SIG-M5 treated with dmso at 0.1 percent for 504 hours (cell line): ENCODE data around the gene TMEM98.
"Not testable (repeated sequence)": the region's sequence is repeated elsewhere in the genome, so short reads cannot be mapped to it uniquely, and the experiment has no call there.

Source experiments
- DNase-seq: peaks from one replicate; lab custom pipeline; 2025; ENCODE audit not compliant: unreplicated experiment; lab: John Stamatoyannopoulos, UW

TMEM98 gene

DNA sequence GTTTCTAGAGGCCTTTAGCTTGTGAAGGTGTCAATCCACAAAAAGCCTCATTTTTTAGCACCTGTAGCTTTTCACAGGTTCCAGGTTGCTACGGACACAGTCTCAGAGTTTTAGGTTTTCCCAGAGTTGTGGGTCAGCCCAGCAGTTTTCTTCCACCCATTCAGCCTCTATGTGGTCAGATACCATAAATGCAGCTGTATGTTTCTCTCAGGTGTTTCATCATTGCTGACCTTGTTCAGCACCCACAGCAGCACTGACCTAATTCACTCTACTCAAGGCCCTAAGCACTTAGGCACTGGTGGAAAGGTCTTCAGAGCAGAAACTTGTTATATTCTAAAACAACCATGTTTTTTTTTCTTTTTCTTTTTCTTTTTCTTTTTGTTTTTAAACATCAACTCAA is 48.7 kb downstream of the TMEM98 start:
- no peak for DNase-seq

DNA sequence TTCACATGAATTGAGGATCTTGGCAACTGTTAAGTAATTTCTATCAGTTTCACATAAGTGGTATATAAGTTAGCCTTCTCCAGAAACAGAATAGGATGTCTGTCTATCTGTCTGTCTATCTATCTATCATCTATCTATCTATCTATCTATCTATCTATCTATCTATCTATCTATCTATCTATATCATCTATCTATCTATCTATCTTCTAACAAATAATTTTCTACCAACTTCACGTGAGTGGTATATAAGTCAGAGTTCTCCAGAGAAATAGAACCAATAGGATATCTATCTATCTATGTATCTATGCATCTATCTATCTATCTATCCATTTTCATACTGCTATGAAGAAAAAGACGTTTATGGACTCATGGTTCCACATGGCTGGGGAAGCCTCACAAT is 52.3 kb downstream of the TMEM98 start:
- no peak for DNase-seq

DNA sequence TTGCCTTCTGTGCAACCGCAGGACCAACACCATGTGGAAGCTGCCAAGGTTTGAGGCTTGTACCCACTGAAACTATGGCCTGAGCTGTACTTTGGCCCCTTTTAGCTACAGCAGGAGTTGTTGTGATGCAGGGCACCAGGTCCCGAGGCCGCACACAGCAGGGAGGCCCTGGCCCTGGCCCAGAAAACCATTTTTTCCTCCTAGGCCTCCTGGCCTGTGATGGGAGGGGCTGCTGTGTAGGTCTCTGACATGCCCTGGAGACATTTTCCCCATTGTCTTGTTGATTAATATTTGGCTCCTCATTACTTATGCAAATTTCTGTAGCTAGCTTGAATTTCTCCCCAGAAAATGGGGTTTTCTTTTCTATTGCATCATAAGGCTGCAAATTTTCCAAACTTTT is 53.7 kb downstream of the TMEM98 start:
- DNase-seq, result not testable (repeated sequence)

DNA sequence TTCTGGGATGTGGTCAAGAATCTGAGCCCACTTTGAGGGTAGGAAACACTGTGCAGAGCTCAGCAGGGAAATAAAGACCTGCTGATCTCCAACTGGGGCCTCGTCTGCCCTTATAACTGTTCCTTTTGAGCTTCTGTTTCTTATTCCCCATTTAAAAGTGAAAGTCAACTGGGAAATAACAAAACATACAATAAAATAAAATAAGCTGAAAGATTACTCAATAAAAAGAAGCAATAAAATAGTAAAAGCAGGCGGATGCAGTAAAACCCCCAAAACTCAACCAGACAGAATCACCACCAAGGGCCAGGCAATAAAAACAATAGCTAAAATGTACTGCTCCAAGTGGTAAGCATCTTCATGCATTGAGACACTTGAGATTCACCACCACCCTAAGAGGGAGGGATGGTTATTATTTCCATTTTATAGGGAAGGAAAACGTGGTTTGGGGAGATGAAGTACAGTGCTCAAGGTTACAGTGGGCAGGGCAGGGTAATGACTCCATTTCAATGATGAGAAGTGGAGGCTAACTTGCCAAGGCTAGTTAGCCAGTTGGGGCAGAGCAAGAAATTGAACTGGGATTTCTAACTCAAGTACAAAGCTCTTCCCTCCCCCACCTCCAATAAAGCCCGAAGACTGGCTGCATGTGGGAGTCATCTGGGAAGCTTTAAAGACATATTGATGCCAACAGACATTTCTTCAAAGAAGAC is 57.2 kb downstream of the TMEM98 start:
- no peak for DNase-seq

DNA sequence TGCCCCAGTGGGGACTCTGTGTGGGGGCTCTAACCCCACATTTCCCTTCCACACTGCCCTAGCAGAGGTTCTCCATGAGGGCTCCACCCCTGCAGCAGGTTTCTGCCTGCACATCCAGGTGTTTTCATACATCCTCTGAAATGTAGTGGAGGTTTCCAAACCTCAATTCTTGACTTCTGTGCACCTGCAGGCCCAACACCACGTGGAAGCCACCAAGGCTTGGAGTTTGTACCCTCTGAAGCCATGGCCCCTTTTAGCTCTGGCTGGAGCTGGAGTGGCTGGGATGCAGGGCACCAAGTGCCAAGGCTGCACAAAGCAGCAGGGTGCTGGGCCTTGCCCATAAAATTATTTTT is 59.5 kb downstream of the TMEM98 start:
- not testable (repeated sequence) for DNase-seq

DNA sequence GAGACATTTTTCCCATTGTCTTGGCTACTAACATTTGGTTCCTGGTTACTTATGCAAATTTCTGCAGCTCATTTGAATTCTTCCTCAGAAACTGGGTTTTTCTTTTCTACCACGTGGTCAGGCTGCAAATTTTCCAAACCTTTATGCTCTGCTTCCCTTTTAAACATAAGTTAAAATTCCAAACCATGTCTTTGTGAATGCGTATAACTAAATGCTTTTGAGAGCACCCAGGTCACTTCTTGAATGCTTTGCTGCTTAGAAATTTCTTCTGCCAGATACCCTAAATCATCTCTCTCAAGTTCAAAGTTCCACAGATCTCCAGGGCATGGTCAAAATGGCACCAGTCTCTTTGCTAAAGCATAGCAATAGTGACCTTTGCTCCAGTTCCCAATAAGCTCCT is 59.9 kb downstream of the TMEM98 start:
- DNase-seq, result not testable (repeated sequence)

DNA sequence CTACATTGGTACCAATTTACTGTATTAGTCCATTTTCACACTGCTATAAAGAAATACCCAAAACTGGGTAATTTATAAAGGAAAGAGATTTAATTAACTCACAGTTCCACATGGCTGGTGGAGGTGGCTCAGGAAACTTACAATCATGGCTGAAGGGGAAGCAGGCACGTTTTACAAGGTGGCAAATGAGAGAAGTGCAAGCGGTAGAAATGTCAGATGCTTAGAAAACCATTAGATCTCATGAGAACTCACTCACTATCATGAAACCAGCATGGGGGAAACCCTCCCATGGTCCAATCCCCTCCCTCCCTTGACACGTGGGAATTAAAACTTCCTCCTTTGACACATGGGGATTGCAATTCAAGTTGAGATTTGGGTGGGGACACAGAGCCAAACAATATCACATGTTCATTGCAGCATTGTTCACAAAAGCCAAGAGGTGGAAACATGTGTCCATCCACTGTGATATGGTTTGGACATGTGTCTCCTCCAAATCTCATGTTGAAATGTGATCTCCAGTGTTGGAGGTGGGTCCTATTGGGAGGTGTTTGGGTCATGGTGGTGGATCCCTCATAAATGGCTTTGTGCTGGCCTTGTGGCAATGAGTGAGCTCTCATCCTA is 60.6 kb downstream of the TMEM98 start:
- no peak for DNase-seq

DNA sequence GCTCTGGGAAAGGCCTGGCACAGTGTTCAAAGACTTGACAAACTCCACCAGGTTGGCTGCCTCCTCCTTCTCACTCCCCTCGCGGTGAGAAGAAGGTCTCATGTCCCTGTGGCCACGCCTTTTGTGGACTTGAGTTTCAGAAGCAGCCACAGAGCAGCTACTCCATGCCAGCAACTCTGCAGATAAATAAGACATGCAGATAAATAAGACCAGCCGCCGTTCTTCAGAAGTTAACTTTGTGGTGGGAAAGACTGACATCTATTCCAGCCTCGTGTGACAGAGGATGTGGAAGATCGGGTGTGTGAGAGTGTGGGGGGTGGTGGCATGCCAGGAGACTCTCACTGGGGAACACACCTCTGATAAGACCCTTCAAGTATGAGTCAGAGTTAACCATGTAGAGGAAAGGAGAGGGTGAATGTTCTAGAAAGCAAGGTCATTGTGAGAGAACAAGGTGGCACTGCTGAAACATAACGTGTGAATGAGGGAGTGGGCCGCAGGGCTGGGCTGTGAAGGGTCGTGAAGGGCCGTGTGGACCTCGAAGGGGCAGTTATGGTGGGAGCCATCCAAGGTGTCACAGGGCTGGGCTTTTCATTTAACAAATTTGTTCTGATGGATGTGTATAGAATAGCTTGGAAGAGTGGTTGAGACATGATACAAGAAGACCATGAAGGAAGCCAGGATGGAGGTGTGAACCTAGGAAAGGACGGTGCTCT is 64.5 kb downstream of the TMEM98 start:
- DNase-seq, result no peak

DNA sequence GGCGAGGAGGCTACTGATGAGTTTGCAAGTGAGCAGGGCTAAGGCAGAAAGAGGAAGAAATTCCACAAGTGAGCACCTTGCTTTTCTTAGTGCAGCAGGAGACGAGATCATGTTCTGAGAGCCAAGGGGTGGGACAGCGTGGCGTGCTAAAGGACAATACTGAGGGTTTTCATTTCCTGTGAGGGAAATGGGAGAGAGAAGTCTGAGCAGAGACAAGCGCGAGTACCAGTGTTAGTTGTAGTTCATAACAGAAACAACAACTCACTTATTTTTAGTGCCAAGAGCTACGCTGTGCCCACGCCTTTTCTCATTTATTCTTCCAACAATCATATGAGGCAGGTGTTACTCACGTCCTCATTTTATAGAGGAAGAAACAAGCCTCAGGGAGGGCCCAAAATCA is 66.0 kb downstream of the TMEM98 start:
- no peak for DNase-seq
